HL-60 (cell line): Measurements from ENCODE around the gene ELAVL1.

Source experiments
- DNase-seq, 2 experiments: peaks; one replicate each; pipeline ENCODE4 v3.0.0-alpha.2; 2010 to 2020; ENCODE audit warnings: low read depth in 1 of 2, low spot score in 1 of 2
- H3K27ac ChIP-seq: fragments of 250-450 bp; sonication (Bioruptor Pico); replicated peaks from 2 replicates; pipeline ENCODE4 v1.5.1; 2020; ENCODE audit warnings: mild to moderate bottlenecking, moderate library complexity
- H3K27me3 ChIP-seq: fragments of 250-450 bp; sonication (Bioruptor Pico); 2 replicates; pipeline ENCODE4 v1.5.1; 2021; ENCODE audit warnings: mild to moderate bottlenecking, moderate library complexity; ENCODE audit not compliant: insufficient read depth, poor library complexity, severe bottlenecking
- H3K4me3 ChIP-seq: replicated peaks from 2 replicates; pipeline ENCODE4 v1.5.1; 2011; ENCODE audit warnings: mild to moderate bottlenecking, control low read depth, low read length; ENCODE audit not compliant: insufficient read depth
- CTCF ChIP-seq: IDR thresholded peaks from one replicate; pipeline ENCODE4 v1.5.1; 2011; ENCODE audit warnings: low read length, control low read depth, inconsistent platforms; ENCODE audit not compliant: insufficient read depth
- GABPA ChIP-seq: IDR thresholded peaks from 2 replicates; pipeline ENCODE4 v1.6.1; 2012; ENCODE audit warnings: low read depth
- POLR2AphosphoS5 ChIP-seq: IDR thresholded peaks from 2 replicates; pipeline ENCODE4 v1.6.1; 2012; ENCODE audit warnings: low read depth
- REST ChIP-seq: IDR thresholded peaks from 2 replicates; pipeline ENCODE4 v1.6.1; 2012; ENCODE audit warnings: low read depth; ENCODE audit not compliant: insufficient replicate concordance
- SPI1 ChIP-seq: IDR thresholded peaks from 2 replicates; pipeline ENCODE4 v1.6.1; 2012; ENCODE audit warnings: low read depth, mild to moderate bottlenecking, borderline replicate concordance

ELAVL1 gene

GRCh38 chr19:8001995-8002849 lies 3.2 kb downstream of the ELAVL1 start:
- no peaks in the 10 kb centered on the region for H3K27me3 ChIP-seq
- H3K27ac ChIP-seq = peak overlapping the region; percentile 60
- TF ChIP-seq REST (no peak), GABPA (peak; percentile 39; the same call in 1 of the 2 replicates), CTCF (peak; percentile 91), SPI1 (peak; percentile 79), POLR2AphosphoS5 (no peak)
- peak overlapping the region; percentile 40 for H3K4me3 ChIP-seq
- DNase-seq = peak; percentile 70 to 90

GRCh38 chr19:8001651-8001994 lies 3.8 kb downstream of the ELAVL1 start:
- TF ChIP-seq CTCF (no peak), POLR2AphosphoS5 (no peak), REST (no peak), GABPA (no peak), SPI1 (no peak)
- peak in 1 of 2 experiments; percentile 4 for DNase-seq
- H3K4me3 ChIP-seq = no peak overlapping the region
- peak overlapping the region; percentile 60 for H3K27ac ChIP-seq
- H3K27me3 ChIP-seq = no peaks in the 10 kb centered on the region

- Histone ChIP-seq H3K27me3 (no peaks in the 10 kb centered on the region), H3K4me3 (no peak overlapping the region), H3K27ac (no peak overlapping the region)
- no peak for TF ChIP-seq GABPA
- TF ChIP-seq SPI1 = no peak
- TF ChIP-seq POLR2AphosphoS5 = no peak
- no peak for TF ChIP-seq REST
- TF ChIP-seq CTCF = no peak
- no peak for DNase-seq
Measured at GRCh38 chr19:8000298-8001038, 5.0 kb downstream of the ELAVL1 start.
